Activated B cell treated with CpG ODN at 0.5 μM for 24 hours (primary cell): ENCODE data around the gene WNT2. TPM values are rescaled to one million over a fixed set of nuclear protein-coding genes. Genes with fewer than 3 reads are reported as not detected.

Experiments
- ATAC-seq: fragments of 200-7000 bp; cut with Tn5 transposase; one replicate; pipeline ENCODE4 v1.10.0; 2021; ENCODE audit warnings: low read depth, mild to moderate bottlenecking, moderate library complexity
- CTCF ChIA-PET: fragments of 350-600 bp; sonication (Branson Sonifier 250); formaldehyde crosslinking; loops from one replicate; lab custom pipeline; 2021; ENCODE audit warnings: antibody characterized with exemption; lab: Charles Lee
- POLR2A ChIA-PET: fragments of 350-600 bp; sonication (Branson Sonifier 250); formaldehyde crosslinking; loops from one replicate; lab custom pipeline; 2021; ENCODE audit warnings: antibody characterized with exemption; lab: Charles Lee
- DNase-seq: peaks from one replicate; pipeline ENCODE4 v3.0.0; 2022
- H3K27ac Mint-ChIP-seq: one replicate; pipeline ENCODE4 v1.8.0; 2020; ENCODE audit warnings: mixed read lengths
- H3K27me3 Mint-ChIP-seq: one replicate; pipeline ENCODE4 v1.8.0; 2021; ENCODE audit warnings: mixed read lengths
- H3K36me3 Mint-ChIP-seq: one replicate; pipeline ENCODE4 v1.8.0; 2021; ENCODE audit warnings: low read depth, mixed read lengths
- H3K4me1 Mint-ChIP-seq: one replicate; pipeline ENCODE4 v1.8.0; 2021; ENCODE audit warnings: mixed read lengths
- H3K4me3 Mint-ChIP-seq: one replicate; pipeline ENCODE4 v1.8.0; 2020; ENCODE audit warnings: mild to moderate bottlenecking, mixed read lengths
- H3K9me3 Mint-ChIP-seq: one replicate; pipeline ENCODE4 v1.8.0; 2020; ENCODE audit warnings: mixed read lengths
- intact Hi-C: fragments of 100-400 bp; cut with micrococcal nuclease; formaldehyde crosslinking; loops from one replicate; pipeline ENCODE4 v1.15.1; 2024
- total RNA-seq: library from RNA; stranded (reverse); gene quantifications from 2 replicates; pipeline ENCODE4 v1.2.3, GENCODE V29; 2022
- TF ChIP-seq, protein P1 (sequence below): fragments of 200-600 bp; IDR thresholded peaks from one replicate; pipeline ENCODE4 v1.8.0; 2022; ENCODE audit warnings: antibody characterized with exemption, mild to moderate bottlenecking

The WNT2 gene
- total RNA-seq, 1 donor from 2014 or later, result not detected

DNA sequence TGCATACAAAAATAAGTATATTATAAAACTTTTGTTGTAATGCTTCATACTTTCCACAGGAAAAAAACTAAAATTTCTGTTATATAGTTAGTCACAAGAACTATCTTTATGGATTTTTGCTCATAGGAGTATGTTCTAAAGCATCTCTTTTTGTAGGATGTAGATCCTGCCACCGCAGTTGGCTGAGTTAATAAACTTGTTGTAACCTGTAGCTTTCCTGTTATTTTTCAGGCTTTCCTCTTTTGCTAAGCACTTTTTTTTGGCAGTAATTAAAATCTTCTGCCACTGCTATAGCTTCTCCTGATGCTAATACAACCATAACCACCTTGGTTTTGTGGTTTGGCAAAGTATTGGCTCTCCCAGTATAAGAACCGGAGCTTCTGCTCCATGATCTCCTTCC is 60.3 kb downstream of the WNT2 start:
- POLR2A ChIA-PET, result no interaction called here
- ATAC-seq, result no peak

DNA sequence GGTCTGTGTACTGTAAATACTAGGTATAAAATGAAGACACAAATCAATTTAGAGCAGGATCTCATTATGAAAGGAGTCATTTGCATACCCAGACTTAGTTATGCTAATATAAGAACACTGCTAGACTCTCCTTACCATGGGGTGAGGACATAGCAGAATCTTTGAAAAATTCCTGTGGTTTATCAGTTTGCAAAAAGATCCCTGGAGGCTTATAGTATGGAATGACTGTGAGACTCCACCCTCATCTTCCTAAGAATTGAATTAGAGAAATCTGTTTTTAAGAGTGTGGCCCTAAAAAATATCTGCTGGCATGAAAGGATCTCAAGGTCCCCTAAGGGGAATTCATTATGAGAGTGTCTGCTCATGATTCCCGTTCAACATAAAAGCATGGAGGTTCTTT is 63.2 kb downstream of the WNT2 start:
- intact Hi-C loops, result no loop called here
- CTCF ChIA-PET, result no interaction called here
- no peak overlapping the region for H3K27ac Mint-ChIP-seq
- TF ChIP-seq, protein P1, sequence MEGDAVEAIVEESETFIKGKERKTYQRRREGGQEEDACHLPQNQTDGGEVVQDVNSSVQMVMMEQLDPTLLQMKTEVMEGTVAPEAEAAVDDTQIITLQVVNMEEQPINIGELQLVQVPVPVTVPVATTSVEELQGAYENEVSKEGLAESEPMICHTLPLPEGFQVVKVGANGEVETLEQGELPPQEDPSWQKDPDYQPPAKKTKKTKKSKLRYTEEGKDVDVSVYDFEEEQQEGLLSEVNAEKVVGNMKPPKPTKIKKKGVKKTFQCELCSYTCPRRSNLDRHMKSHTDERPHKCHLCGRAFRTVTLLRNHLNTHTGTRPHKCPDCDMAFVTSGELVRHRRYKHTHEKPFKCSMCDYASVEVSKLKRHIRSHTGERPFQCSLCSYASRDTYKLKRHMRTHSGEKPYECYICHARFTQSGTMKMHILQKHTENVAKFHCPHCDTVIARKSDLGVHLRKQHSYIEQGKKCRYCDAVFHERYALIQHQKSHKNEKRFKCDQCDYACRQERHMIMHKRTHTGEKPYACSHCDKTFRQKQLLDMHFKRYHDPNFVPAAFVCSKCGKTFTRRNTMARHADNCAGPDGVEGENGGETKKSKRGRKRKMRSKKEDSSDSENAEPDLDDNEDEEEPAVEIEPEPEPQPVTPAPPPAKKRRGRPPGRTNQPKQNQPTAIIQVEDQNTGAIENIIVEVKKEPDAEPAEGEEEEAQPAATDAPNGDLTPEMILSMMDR, result no peak
- POLR2A ChIA-PET, result no interaction called here
- H3K9me3 Mint-ChIP-seq, result no peaks in the 10 kb centered on the region
- no peak for ATAC-seq
- no peaks in the 10 kb centered on the region for H3K36me3 Mint-ChIP-seq
- no peaks in the 10 kb centered on the region for H3K27me3 Mint-ChIP-seq
- no peak for DNase-seq
- no peaks in the 10 kb centered on the region for H3K4me1 Mint-ChIP-seq
- no peak overlapping the region for H3K4me3 Mint-ChIP-seq

More for the DNA sequence above, 60.3 kb downstream of the WNT2 start:
- intact Hi-C loops, result no loop called here
- TF ChIP-seq, protein P1, result no peak
- no peaks in the 10 kb centered on the region for H3K36me3 Mint-ChIP-seq
- H3K9me3 Mint-ChIP-seq, result no peaks in the 10 kb centered on the region
- H3K4me1 Mint-ChIP-seq, result no peaks in the 10 kb centered on the region
- no peak overlapping the region for H3K27ac Mint-ChIP-seq
- no peak overlapping the region for H3K4me3 Mint-ChIP-seq
- CTCF ChIA-PET, result no interaction called here
- no peak for DNase-seq
- H3K27me3 Mint-ChIP-seq, result no peaks in the 10 kb centered on the region

DNA sequence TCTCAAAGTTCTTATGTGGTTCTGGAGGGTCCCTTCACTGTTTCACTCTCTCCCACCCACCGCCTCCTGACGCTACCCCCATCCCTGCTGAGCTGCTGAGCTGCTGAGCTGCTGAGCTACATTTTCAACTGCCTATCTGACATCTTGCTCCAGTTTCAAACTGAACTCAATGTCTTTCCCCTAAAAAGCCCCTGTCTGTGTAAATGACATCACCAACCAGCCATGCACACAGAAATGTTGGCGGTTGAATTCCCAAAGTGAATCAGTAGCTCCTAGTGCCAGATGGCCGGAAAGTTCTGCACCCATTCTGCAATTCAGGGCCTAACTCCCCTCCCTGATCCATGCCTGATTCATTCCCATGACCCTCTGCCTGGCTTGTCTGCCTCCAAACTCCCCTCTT is 71.2 kb downstream of the WNT2 start:
- H3K4me3 Mint-ChIP-seq, result no peak overlapping the region
- H3K27ac Mint-ChIP-seq, result no peak overlapping the region
- peaks cover 4% of the 10 kb centered on the region for H3K9me3 Mint-ChIP-seq
- H3K4me1 Mint-ChIP-seq, result no peaks in the 10 kb centered on the region
- CTCF ChIA-PET, result no interaction called here
- DNase-seq, result no peak
- H3K36me3 Mint-ChIP-seq, result no peaks in the 10 kb centered on the region
- no peaks in the 10 kb centered on the region for H3K27me3 Mint-ChIP-seq
- intact Hi-C loops, result no loop called here
- TF ChIP-seq, protein P1, result no peak
- no peak for ATAC-seq
- POLR2A ChIA-PET, result no interaction called here

DNA sequence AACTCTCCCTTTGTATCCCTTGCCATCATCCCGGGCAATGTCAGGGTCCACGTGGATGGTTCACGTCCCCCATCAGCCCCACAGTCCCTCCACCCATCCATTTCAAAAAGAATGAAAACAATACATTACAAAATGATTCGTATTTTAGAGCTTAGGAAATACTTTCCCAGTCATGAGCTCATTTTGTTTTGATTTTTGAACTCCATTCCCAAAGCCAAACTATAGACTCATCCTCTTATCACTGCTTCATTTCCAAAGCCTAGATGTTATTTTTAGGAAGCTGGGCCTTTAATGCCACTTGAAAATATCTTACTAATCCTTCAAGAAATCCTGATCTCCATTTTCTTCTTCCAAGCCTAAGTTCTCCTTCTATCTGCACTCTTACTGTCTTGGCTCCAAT is 72.1 kb downstream of the WNT2 start:
- H3K4me3 Mint-ChIP-seq, result no peak overlapping the region
- POLR2A ChIA-PET, result no interaction called here
- intact Hi-C loops, result no loop called here

DNA sequence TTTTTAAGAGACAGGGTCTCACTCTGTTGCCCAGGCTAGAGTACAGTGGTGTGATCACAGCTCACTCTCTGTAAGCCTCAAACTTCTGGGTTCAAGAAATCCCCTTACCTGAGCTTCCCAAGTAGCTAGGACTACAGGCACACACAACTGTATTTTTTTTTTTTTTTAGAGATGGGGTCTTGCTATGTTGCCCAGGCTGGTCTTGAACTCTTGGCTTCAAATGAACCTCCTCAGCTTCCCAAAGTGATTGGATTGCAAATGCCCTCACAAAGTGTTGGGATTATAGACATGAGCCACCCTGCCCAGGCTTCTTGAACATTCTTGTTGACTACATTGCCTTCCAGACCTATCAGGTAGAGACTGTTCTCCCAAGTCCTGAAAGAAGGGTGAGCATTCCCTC is 72.6 kb downstream of the WNT2 start:
- Mint-ChIP-seq H3K27me3 (no peaks in the 10 kb centered on the region), H3K4me1 (no peaks in the 10 kb centered on the region), H3K36me3 (no peaks in the 10 kb centered on the region), H3K9me3 (peaks cover 7% of the 10 kb centered on the region), H3K4me3 (no peak overlapping the region), H3K27ac (no peak overlapping the region)
- intact Hi-C loops, result no loop called here
- CTCF ChIA-PET, result no interaction called here
- TF ChIP-seq, protein P1, result no peak
- POLR2A ChIA-PET, result no interaction called here
- DNase-seq (no peak), ATAC-seq (no peak)

More for the DNA sequence above, 72.1 kb downstream of the WNT2 start:
- Mint-ChIP-seq H3K27me3 (no peaks in the 10 kb centered on the region), H3K9me3 (peaks cover 6% of the 10 kb centered on the region), H3K27ac (no peak overlapping the region), H3K4me1 (no peaks in the 10 kb centered on the region), H3K36me3 (no peaks in the 10 kb centered on the region)
- ATAC-seq (no peak), DNase-seq (no peak)
- CTCF ChIA-PET, result no interaction called here
- TF ChIP-seq, protein P1, result no peak
